Sigmoid colon (tissue), 7 donors: ENCODE results near the gene GSTP1. TPM values are rescaled to one million over a fixed set of nuclear protein-coding genes. Genes with fewer than 3 reads are reported as not detected.

ENCODE experiments used
- DNase-seq: peaks from one replicate; pipeline ENCODE4 v3.0.0-alpha.2; 2019
- H3K27ac ChIP-seq, 4 donors: fragments of 200-600 bp; sonication (generic); one replicate each; pipeline ENCODE4 v1.5.1; 2016 to 2019; ENCODE audit warnings: mild to moderate bottlenecking in 1 of 4
- H3K27me3 ChIP-seq, 3 donors: fragments of 200-600 bp; sonication (generic); one replicate each; pipeline ENCODE4 v1.5.1; 2019; ENCODE audit warnings: mild to moderate bottlenecking in 1 of 3
- H3K36me3 ChIP-seq, 4 donors: fragments of 200-600 bp; sonication (generic); one replicate each; pipeline ENCODE4 v1.5.1; 2016 to 2019
- H3K4me1 ChIP-seq, 4 donors: fragments of 200-600 bp; sonication (generic); one replicate each; pipeline ENCODE4 v1.5.1; 2017 to 2019
- H3K4me3 ChIP-seq, 4 donors: fragments of 200-600 bp; sonication (generic); one replicate each; pipeline ENCODE4 v1.5.1; 2017 to 2019; ENCODE audit warnings: mild to moderate bottlenecking in 2 of 4, moderate library complexity in 1 of 4
- H3K9me3 ChIP-seq, 4 donors: fragments of 200-600 bp in 3 of 4; sonication (generic) in 3 of 4; one replicate each; pipeline versions ENCODE4 v1.5.1 to v1.6.1; 2013 to 2019
- EP300 ChIP-seq, 4 donors: sonication (generic); formaldehyde crosslinking; IDR thresholded peaks; one replicate each; pipeline ENCODE4 v1.6.1; 2017; ENCODE audit warnings: antibody characterized with exemption in 4 of 4
- POLR2A ChIP-seq, 2 donors: fragments of 450-650 bp; IDR thresholded peaks; one replicate each; pipeline ENCODE4 v1.6.1; 2016; ENCODE audit warnings: antibody characterized with exemption in 2 of 2, mild to moderate bottlenecking in 2 of 2, moderate library complexity in 2 of 2
- POLR2AphosphoS5 ChIP-seq, 4 donors: sonication (generic); formaldehyde crosslinking; IDR thresholded peaks; one replicate each; pipeline ENCODE4 v1.6.1; 2017; ENCODE audit warnings: antibody characterized with exemption in 4 of 4
- WGBS, 2 donors: extraction: QIAGEN DNeasy Blood & Tissue Kit; methylation state at CpG; one replicate each; pipeline ENCODE4 v1.1.7; 2013; 5-methylcytosine and 5-hydroxymethylcytosine counted together
- intact Hi-C: fragments of 100-400 bp; cut with DNase I; formaldehyde crosslinking; loops from one replicate; pipeline ENCODE4 v1.15.1; 2023
- polyA plus RNA-seq, 3 donors: library from polyadenylated mRNA; stranded (reverse); fragments of 200-250 nt; gene quantifications; one replicate each; pipeline ENCODE4 v1.2.3, GENCODE V29; 2013
- total RNA-seq, 4 donors: library from RNA; depleted of rRNA; stranded (reverse); fragments of >200 nt; gene quantifications; one replicate each; pipeline ENCODE4 v1.1.0, GENCODE V29; 2016
- TF ChIP-seq, protein P1 (sequence below), 4 experiments: fragments of 450-650 bp in 3 of 4; fragments of 200-600 bp in 1 of 4; IDR thresholded peaks; one replicate each; pipeline ENCODE4 v1.5.1; 2016 to 2019; ENCODE audit warnings: antibody characterized with exemption in 4 of 4, mild to moderate bottlenecking in 3 of 4, moderate library complexity in 2 of 4
- donor health status: healthy with polysubstance abuse.
- donor health status: Bipolar disorder and iron deficiency.
- donor health status: healthy.

The GSTP1 gene
- total RNA-seq (100 to 1,000 TPM; 349 to 702 (median 499) TPM), polyA plus RNA-seq (100 to 1,000 TPM; 451 to 717 (median 599) TPM)

GRCh38 chr11:67583247-67584204 lies at the start of gene GSTP1:
Gene GSTP1, plus strand, starts transcription at chr11:67583812. Its CDS starts 32 bp downstream, at chr11:67583844.
- H3K27me3 ChIP-seq: no peaks in the 10 kb centered on the region
- H3K4me1 ChIP-seq: peaks cover 0 to 25% (median 16%) of the 10 kb centered on the region in 4 donors
- intact Hi-C loops: loop anchor here (1.0 to 5.0 kb wide), 3 partner anchors 23 to 76 kb away; partner anchors contain the start of genes CDK2AP2, NDUFV1, NUDT8 and PITPNM1
- 0 to 3% methylated on average over 81 of the region's 81 CpGs for WGBS, 2 donors
- H3K9me3 ChIP-seq: no peaks in the 10 kb centered on the region
- peak within 1 kb of the TSS; percentile 74 to 96 (median 80) for H3K4me3 ChIP-seq
- TF ChIP-seq POLR2A (IDR thresholded peaks at IDR 0.05): peak; percentile 91 to 92
- TF ChIP-seq, protein P1, sequence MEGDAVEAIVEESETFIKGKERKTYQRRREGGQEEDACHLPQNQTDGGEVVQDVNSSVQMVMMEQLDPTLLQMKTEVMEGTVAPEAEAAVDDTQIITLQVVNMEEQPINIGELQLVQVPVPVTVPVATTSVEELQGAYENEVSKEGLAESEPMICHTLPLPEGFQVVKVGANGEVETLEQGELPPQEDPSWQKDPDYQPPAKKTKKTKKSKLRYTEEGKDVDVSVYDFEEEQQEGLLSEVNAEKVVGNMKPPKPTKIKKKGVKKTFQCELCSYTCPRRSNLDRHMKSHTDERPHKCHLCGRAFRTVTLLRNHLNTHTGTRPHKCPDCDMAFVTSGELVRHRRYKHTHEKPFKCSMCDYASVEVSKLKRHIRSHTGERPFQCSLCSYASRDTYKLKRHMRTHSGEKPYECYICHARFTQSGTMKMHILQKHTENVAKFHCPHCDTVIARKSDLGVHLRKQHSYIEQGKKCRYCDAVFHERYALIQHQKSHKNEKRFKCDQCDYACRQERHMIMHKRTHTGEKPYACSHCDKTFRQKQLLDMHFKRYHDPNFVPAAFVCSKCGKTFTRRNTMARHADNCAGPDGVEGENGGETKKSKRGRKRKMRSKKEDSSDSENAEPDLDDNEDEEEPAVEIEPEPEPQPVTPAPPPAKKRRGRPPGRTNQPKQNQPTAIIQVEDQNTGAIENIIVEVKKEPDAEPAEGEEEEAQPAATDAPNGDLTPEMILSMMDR (IDR thresholded peaks at IDR 0.05): peak in 3 of 4 experiments; percentile 39 to 80 (median 51)
- TF ChIP-seq EP300 (IDR thresholded peaks at IDR 0.05): peak in 1 of 4 donors; percentile 23
- peak; percentile 95 to 97 (median 96) for TF ChIP-seq POLR2AphosphoS5 (IDR thresholded peaks at IDR 0.05)
- H3K36me3 ChIP-seq: peaks cover 4 to 34% (median 16%) of the 10 kb centered on the region in 4 donors
- peak; percentile 97 for DNase-seq
- peak within 1 kb of the TSS; percentile 95 to 99 (median 97) for H3K27ac ChIP-seq

GRCh38 chr11:67534070-67534679 lies 49.4 kb upstream of the GSTP1 start:
- TF ChIP-seq, protein P1 (IDR thresholded peaks at IDR 0.05): no peak
- no peak for TF ChIP-seq EP300 (IDR thresholded peaks at IDR 0.05)
- no peak for TF ChIP-seq POLR2AphosphoS5 (IDR thresholded peaks at IDR 0.05)
- no peak for TF ChIP-seq POLR2A (IDR thresholded peaks at IDR 0.05)
- no peaks in the 10 kb centered on the region for H3K36me3 ChIP-seq
- no peak for DNase-seq
- no peaks in the 10 kb centered on the region for H3K4me1 ChIP-seq
- no peak overlapping the region for H3K4me3 ChIP-seq
- intact Hi-C loops: no loop called here
- H3K27ac ChIP-seq: no peak overlapping the region
- peaks cover 0 to 5% (median 0%) of the 10 kb centered on the region in 4 donors for H3K9me3 ChIP-seq
- H3K27me3 ChIP-seq: no peaks in the 10 kb centered on the region
- WGBS, 2 donors: 42 to 54% methylated on average over 4 of the region's 4 CpGs

DNA sequence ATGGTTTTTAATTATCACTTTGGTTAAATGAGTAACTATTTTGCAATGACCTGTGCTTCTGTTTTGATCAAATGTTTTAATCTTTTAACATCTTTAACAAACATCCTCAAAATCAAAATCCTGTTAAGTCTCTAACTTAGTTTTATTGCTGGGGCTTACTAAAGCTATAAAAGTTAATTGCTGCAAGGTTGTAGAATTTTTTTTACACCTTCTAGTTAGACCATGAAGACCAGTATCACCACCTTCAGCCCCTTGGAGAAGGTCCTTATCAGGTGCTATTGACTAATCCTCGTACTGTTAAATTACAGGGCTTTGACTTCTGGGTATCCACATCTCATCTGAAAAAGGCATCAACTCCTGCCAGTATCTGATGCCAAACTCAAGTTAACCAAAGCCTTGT lies 48.1 kb upstream of the GSTP1 start:
- 11 to 62% methylated on average over 1 of the region's 1 CpG for WGBS, 2 donors
- DNase-seq: no peak
- no peaks in the 10 kb centered on the region for H3K4me1 ChIP-seq
- no peaks in the 10 kb centered on the region for H3K36me3 ChIP-seq
- H3K27me3 ChIP-seq: no peaks in the 10 kb centered on the region
- intact Hi-C loops: no loop called here
- H3K27ac ChIP-seq: no peak overlapping the region
- H3K9me3 ChIP-seq: peaks cover 0 to 5% (median 0%) of the 10 kb centered on the region in 4 donors
- TF ChIP-seq, protein P1 (IDR thresholded peaks at IDR 0.05): no peak
- TF ChIP-seq POLR2A (IDR thresholded peaks at IDR 0.05) (no peak), EP300 (IDR thresholded peaks at IDR 0.05) (no peak), POLR2AphosphoS5 (IDR thresholded peaks at IDR 0.05) (no peak)
- no peak overlapping the region for H3K4me3 ChIP-seq

DNA sequence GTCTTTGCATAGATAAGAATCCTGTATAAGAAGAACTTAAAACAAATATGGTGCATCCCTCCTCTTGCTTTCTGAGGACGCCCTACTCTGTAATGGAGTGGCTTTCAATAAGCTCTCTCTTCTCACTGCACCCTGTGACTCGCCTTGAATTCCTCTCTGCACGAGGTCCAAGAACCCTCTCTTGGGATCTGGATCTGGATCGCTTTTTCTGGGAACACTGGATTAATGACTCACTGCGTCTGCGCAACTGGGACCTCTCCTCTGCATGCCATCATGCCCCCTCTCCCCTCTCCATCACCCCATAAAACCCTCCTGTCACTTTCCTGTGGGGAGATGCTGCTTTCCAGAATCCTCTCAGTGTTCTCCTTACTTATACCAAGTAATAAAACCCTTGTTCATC lies 45.3 kb upstream of the GSTP1 start:
- H3K27me3 ChIP-seq: no peaks in the 10 kb centered on the region
- no peak overlapping the region for H3K27ac ChIP-seq
- H3K4me1 ChIP-seq: no peaks in the 10 kb centered on the region
- DNase-seq: peak; percentile 15
- WGBS, 2 donors: 81% methylated on average over 6 of the region's 6 CpGs
- intact Hi-C loops: no loop called here
- H3K9me3 ChIP-seq: peaks cover 0 to under 1% (median 0%) of the 10 kb centered on the region in 4 donors
- TF ChIP-seq POLR2A (IDR thresholded peaks at IDR 0.05) (no peak), EP300 (IDR thresholded peaks at IDR 0.05) (no peak), POLR2AphosphoS5 (IDR thresholded peaks at IDR 0.05) (no peak)
- TF ChIP-seq, protein P1 (IDR thresholded peaks at IDR 0.05): no peak
- H3K36me3 ChIP-seq: no peaks in the 10 kb centered on the region
- H3K4me3 ChIP-seq: no peak overlapping the region
